NCI-H345 treated with DMSO at 0.1 percent for 48 hours (cell line): ENCODE measurements around the gene NF2.

Experiments
- DNase-seq: peaks from one replicate; lab custom pipeline; 2025; ENCODE audit not compliant: unreplicated experiment; lab: John Stamatoyannopoulos, UW

The NF2 gene

DNA sequence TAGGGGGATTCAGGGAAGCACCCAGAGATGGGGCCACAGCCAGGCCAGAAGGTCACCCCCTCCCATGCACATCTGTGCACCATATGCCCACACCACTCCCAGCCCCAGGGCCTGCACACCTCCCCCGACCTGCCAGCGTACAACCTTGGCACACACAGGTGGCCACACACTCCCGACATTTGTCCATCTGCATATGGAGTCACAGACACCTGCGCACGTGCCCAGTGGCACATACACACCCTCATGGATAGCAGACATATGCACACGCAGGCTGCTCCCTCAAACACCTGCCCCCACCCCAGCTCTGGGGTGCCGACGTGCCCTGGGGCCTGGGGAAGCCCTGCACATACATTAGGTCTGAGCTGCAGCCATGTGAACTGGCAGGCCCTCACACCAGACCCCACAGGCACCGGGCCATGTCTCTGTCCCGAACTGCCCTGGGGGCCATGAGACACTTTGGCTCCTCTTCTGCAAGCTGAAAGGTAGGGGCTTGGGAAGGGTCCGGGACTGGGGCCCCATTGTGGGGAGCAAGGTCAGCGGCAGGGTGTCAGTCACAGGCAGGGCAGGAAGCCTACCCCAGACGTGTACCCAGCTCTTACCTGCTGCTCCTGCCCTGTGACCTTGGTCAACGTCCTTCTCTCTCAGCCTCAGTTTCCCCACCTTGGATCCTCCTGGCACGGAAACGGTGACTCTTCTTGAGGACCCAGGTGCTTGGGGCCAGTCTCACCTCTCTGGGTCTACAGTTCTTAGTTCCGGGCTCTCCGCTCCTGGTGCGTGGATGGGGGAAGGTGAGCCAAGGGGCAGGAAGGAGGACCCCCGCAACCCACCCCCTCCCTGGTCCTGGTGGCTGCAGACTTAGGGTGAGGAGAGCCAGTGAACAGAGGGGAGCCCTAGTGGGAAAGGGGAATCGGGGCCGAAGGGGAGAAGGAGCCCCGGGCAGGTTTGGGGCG is 115.8 kb downstream of the NF2 start:
- DNase-seq: no peak

DNA sequence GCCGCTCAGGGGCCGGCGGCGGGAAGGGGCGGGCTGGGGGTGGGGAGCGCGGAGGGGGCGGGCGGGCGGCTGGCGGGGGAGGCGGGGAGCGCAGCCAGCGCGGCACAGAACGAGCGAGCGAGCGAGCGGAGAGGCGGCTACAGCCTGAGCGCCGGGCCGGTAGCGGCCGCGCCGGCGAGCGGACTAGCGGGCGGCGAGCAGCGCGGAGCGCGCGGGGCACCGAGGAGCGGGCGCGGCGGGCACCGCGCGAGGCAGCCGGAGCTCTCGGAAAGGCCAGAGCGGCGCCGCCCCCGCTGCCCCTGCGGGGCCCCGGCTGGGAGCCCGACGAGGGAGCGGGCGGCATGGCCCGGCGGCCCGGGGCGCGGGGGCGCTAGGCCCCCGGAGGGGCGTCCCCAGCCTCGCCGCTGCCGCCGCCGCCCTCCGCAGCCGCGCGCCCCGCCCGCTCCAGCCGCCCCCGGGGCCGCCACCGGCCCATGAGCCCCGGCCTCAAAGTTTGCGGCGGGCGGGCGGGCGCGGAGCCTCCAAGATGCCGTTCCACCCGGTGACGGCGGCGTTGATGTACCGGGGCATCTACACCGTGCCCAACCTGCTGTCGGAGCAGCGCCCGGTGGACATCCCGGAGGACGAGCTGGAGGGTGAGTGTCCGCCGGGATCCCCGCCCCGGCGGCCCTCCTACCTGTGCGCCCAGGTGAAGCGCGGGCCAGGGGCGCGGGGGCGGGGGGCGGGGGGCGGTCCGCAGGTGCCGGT is 116.6 kb downstream of the NF2 start, which contains the start of gene CABP7:
Gene CABP7 (plus strand): TSS at position 105 of the 747 bp plus-strand sequence. CDS start 422 bp downstream, at position 527.
- no peak for DNase-seq

DNA sequence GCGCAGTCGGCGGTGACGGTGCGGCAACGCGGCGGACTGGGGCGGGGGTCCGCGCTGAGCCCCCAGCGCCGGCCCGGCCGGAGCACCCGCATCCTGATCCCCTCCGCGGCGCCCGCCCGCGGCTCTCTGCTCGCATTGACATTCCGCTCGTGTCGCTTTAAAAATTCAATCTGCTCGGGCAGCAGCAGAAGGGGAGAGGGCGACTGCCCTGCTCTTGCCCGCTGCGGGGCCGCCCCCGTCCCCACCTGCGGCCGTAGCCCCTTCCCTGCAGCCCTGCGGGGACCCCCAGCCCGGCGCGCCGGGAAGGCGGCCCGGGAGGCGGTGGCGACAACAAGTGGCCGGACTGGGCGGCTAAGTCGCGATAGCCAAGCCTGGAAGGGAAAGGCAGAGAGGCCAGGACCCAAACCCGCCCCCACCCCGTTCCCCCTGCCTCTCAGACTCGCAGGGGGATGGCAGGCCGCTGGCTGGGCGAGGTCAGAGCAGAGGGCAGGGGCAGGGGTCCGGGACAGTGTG is 117.4 kb downstream of the NF2 start:
- DNase-seq: no peak

DNA sequence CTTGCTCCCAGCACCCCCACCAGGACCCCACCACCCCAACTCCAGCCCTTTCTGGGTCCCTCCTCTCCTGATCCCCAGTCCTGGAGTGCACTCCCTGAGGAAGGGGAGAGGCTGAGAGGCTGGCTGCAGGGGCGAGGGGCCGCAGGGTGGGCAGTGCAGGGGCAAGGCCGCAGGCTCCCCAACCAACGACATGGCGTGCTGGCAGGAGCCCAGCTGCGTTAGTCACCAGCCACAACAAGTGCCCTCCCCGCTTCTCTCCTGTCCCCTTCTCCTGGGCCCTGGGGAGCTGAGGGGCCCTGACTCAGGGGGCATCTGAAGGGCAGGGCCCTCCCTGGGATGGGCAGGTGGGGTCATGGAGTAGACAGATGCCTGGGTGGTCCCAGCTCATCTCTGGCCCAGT is 118.7 kb downstream of the NF2 start:
- DNase-seq: no peak

DNA sequence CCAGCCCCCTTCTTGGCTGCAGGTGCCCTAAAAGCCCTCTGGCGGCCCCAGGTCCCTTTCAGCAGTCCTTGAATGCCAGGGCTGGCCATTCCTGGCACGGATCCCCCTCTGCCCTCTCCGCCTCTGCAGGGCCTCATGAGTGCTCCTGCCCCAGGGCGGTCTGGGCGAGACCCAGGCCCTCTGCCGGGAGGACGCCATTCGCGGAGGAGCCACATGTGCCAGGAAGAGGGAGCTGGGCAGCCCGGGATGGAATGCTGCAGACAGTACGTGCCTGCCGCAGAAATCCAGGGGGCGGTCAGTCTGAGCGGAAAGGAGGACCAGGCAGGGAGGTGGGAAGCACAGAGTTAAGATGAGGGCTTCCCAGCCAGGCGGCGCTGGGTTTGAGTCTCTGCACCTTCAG is 119.2 kb downstream of the NF2 start:
- DNase-seq: no peak

DNA sequence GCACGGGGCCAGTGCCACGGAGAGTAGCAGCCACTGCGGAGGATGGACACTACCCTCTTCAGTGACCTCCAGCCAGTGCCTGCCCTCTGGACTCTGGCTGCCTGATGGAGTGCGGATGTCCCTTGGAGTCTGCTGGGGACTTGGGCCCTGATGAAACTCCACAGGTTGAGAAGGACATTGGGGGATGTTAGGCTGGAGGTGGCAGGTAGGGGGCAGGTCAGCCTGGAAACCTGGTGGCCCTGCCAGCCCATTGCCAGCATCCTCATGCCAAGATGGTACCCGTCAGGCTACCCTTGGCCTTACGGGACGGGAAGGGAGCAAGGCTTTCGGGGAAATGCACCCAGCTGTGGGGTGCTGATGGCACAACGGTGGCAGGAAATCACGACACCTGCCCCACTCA is 120.3 kb downstream of the NF2 start:
- DNase-seq: no peak

DNA sequence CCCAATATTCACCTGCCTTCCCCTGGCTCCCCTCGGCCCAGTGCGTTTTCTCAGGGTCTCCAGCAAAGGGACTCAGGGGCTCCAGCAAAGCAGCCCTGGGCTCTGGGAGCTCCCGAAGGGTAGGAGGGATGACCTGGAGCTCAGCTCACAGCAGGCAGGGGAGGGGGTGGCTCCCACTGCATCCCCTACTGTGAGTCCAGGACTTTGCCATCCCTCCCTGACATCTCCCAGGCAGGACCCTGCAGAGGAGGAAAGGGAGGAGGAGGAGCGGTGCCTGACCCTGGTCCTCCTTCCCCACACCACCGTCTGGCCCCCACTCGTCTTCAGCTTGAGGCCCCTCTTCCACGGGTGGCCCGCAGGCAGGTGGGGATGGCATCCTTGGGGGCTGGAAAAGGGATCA is 121.4 kb downstream of the NF2 start:
- no peak for DNase-seq

DNA sequence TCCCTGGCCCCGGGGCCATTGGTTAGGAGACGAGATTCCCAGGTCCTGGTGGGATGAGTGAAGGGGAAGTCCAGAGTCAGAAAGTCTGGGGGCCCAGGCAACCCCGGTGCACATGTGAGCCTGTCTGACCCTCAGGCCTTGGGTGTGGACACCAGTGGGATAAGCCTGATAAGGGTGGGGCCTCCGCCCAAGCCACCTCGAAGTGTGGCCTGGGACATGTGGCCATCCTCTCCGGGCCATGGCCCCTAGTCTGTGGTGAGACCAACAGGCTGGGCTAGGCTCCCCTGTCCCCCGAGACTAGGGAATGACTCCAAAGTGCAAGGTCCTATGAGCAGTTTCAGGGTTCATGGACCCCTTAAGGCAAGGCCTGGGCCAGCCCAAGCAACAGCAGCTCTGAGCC is 122.7 kb downstream of the NF2 start:
- no peak for DNase-seq

DNA sequence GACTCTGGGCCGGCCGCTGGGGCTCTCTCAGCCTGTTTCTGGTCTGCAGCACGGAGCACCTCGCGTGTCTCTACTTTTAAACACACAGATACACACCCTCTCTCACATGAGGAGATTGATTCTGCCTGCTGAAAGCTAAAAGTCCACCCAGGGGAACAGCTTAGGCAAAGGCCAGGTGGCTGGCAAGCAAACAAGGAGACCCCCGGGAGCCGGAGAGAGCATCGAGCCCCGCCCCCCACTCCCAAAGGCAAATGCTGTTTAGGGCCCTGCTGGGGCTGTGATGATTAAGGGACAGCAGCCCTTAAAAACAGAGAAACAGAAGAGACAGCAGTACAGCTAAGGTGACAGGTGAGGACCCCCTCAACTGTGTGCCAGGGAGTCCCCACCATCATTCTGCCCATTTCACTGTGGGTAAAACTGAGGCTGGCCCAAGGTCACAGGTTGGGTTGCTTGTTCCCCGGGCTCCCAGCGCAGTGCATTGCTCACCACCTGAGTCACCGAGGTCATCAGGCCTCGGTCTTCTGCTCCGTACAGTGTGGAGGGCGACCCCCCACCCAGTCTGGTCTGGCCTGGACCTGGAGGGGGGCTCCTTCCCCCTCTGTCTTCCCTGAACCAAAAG is 123.2 kb downstream of the NF2 start:
- DNase-seq: no peak

DNA sequence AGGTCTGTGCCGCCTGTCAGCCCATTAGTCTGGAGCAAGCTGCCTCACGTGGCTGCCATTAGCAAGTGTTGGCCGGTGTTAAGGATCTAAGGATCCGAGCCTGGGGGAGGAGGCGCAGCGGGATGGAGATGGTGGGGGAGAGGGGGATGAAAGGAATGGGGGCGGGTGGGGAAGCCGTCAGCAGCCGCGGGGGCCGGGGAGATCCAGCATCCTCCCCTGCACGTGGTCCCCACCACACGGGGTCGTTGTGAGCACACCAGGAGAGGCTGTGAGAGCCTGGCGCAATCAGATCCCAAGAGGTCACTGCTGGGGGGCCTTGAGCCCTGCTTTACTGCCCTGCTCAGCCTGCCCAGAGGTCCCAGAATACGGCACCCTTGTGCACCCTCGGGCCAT is 123.7 kb downstream of the NF2 start:
- no peak for DNase-seq

DNA sequence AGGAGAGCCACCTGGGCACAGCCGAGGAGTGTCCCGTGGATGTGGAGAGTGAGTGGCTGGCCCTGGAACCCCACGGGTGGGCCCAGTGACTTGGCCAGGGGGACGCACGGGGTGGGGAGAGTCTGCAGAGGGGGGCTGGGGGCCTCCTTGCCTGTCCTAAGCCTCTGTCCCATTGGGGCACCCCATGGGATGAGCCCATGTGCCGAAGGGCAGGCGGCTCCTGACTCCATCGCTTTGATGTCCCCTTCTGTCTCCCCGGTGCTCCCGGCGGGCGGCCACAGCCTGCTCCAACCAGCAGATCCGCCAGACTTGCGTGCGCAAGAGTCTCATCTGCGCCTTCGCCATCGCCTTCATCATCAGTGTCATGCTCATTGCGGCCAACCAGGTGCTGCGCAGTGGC is 125.7 kb downstream of the NF2 start:
- DNase-seq: no peak

DNA sequence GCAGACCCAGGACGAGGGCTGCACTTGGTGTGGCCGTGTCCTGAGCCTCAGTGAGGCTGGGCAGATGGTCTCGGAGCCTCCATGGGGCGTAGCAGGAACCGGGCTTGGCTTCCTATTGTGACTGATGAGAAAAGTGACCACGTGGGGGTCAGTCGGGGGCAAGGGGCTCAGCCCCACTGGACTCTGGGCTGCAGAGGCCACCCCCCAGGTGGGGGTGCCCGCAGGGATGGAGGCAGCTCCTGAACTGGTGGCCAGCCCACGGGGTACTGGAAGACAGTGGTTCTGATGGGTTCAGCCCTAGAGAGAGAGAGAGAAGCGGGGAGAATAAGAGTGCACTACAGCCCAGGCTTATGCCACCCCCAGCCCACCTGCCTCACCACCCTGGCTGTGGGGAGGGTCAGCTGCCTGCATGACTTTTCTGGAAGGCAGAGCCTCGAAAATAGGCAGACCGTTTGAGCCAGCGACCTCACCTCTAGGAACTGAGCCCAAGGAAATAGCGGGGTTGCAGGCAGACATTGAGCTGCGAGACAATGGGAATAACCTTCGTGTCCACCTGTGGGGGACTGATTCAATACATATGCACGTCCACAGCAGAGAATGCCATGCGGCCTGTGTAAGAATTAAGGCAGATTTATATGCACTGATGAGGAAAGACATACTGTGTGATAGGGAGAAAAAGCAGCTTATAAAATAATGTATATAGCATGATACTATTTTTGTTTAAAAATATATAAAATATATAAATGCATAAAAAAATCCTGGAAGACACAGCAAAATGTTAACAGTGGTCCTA is 127.8 kb downstream of the NF2 start:
- no peak for DNase-seq

DNA sequence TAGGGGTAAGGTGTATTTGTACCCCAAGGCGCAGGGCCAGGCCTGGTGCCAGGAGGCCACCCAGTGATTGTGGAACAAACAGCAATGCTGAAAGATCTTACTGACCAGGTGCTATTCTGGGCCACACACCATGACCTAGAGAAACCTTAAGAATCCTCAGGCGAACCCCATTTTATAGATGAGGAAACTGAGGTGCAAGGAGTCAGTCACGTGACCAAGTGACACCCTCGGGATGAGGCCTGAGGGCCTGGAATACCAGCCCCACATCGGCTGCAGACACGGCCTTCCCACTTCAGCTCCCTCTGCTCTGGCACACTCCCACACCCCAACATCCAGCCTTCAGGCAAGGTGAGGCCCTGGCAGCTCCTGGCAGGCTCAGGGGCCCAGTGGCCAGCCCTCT is 129.4 kb downstream of the NF2 start:
- DNase-seq: no peak

DNA sequence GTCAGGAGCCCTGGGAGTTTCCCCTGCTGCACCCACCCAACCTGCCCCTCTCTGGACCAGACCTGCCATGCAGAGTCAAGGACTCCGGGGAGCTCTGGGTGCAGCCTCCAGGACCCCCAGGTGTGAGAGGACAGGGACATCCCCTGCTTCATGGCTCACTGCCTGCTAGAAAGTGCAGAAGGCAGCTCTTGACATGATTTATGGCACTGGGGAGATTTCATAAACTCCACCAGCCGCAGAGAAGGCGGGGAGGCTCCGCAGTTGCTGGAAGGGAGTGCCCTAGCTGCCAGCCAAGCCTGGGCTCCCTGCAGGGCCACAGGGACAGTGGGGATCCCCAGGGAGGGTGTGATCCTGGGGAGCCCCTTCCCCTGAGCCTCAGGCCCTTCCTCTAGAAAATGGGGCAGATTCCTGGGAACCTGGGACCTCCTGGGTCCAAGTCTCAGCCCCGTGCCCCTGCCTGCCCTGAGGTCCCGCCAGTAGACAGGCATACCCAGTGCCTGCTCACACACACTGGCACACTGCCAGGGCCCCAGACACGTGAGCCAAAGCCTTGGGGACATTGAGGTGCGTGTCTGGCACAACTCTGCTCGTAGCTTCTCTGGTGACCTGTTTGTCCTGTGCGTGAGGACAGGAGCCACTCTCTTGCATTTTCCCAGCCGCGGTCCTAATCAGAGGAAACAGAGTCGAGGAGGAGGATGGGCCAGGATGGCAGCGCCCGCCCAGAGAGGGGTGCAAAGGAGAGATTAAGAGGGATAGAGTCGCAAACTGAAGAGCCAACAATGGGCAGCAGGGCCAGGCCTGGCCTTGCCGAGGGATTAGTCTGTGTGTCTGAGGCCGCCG is 130.1 kb downstream of the NF2 start:
- peak; percentile 74 for DNase-seq

DNA sequence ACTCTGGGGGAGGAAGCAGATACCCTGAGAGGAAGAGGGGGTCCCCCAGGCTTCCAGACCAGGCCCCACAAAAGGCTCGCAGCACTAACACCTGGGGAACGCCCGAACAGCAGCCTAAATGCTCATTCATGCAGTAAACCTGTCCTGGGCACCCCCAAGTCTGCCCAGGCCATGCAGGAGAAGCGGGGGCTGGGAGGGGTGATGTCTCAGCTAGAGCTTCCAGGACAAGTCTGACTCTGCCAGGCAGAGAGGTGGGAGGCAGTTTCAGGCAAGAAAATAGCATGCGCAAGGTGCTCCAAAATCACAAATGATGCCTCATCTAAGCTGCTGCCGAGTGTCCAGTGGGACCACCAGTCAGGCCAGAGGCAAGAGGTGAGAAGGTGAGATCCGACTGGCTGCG is 131.0 kb downstream of the NF2 start:
- no peak for DNase-seq

DNA sequence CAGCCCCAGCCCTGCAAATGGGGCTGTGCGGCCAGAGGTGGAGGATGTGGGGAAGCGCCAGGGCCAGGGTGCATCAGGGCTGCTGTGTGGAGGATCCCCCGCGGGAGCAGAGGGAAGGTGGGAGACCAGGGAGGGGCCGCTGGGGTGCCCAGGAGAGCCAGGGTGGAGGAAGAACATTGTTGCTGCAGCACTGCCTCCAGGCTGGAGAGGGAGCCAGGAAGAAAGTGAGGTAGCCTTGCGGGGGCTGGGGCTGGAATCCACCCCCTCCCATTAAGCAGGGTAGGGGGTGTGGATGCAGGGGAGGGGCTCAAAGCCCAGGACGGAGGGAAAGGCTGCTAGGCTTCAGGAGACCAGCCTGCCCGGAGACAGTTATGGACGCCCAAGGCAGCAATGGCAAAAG is 131.4 kb downstream of the NF2 start:
- DNase-seq: no peak

DNA sequence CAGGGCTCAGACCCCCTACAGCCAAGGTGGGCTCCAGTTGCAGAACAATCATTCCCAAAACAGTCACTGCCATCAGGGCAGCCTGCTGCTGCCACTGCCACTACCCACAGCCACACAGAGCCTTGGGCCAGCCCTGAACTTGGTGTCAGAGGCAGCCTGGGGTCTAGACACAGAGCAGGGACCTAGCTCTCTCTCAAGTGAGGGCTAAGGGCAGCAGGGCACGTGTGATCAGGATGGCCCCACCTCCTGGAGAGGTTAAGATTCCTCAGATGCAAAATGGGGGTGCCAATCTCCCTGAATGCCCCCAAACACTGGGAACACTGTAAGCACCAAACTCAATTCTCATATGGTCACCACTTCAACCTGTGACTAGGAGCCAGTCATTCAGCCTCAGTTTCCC is 132.0 kb downstream of the NF2 start:
- DNase-seq: no peak

DNA sequence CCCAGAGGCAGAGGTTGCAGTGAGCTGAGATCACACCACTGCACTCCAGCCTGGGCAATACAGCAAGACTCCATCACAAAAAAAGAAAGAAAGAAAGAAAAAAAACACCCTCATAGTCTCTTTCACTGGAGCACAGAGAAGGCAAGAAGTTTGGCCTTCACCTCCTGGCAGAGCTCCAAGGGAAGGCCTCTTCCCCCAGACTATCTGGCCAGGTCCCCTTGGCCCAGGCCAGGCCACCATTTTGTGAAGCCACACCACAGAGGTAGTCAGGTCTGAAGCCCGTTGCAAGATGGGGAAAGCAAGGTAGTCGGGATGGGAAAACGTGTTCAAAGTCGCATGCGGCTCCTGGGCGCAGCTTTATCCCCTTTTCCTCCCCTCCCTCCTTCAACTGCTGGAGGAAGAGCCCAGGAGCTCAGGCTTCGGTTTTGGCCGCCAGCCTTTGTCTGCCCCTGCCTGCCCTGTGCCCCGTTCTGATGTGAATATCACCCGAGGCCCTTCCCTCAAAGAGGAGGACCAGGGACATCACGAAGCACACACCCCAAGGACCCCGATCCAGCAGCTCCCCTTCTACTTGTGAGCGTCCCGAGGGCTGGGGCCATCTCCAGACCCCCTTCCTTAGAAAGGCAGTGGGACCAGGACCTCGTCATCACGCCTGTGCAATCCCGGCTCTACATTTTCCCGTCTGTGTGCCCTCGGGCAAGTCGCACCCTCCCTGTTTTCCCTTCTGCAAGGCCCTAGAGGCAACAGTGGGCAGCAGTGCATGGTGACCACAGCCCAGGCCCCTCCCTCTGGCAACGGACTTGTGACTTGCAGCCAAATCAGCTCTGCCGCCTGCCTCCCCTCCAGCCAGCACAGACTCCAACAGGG is 134.1 kb downstream of the NF2 start:
- no peak for DNase-seq
